ENCODE data around the gene LCE1A.

LCE1A gene

GRCh38 chr1:152870831-152871730 is 43.8 kb downstream of the LCE1A start:
- Histone ChIP-seq H3K4me1 (ENCODE audit: control insufficient read depth, insufficient read depth, low read length) (no peaks in the 10 kb centered on the region), H3K9ac (ENCODE audit: low read length) (no peak overlapping the region), H3K36me3 (ENCODE audit: control insufficient read depth, insufficient read depth, low read length, severe bottlenecking) (no peaks in the 10 kb centered on the region), H3K9me3 (ENCODE audit: control insufficient read depth, low read length) (no peaks in the 10 kb centered on the region), H3K4me3 (ENCODE audit: low read length) (no peak overlapping the region), H3K27me3 (replicated peaks; ENCODE audit: control insufficient read depth, insufficient read depth, low read length) (no peaks in the 10 kb centered on the region)
- peak; percentile 7 for DNase-seq (ENCODE audit: low read depth)

DNA sequence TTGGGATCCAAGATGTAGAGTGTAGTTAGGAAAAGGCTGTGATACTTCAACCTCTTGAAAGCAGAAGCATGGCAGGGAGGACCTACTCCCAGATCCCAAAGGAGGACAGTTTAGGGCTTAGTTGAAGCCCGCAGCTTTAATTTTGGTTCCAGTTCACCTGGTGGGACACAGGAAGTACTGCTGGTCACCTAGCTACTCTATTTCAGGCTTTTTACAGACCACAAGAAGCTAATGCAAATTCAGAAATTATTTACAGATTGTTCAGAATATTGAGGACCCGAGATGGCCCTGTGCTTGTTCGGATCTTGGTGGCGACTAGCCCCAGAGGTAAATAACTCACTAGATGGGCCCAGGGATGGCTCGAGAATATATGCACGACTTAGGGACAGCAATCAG is 44.5 kb downstream of the LCE1A start:
- no peak for DNase-seq (ENCODE audit: low read depth)
- no peaks in the 10 kb centered on the region for H3K27me3 ChIP-seq (replicated peaks; ENCODE audit: control insufficient read depth, insufficient read depth, low read length)
- H3K4me1 ChIP-seq (ENCODE audit: control insufficient read depth, insufficient read depth, low read length) = no peaks in the 10 kb centered on the region

GRCh38 chr1:152873495-152873894 is 46.2 kb downstream of the LCE1A start:
- H3K4me3 ChIP-seq (ENCODE audit: low read length) = no peak overlapping the region
- no peaks in the 10 kb centered on the region for H3K4me1 ChIP-seq (ENCODE audit: control insufficient read depth, insufficient read depth, low read length)
- no peak overlapping the region for H3K9ac ChIP-seq (ENCODE audit: low read length)
- no peaks in the 10 kb centered on the region for H3K9me3 ChIP-seq (ENCODE audit: control insufficient read depth, low read length)
- no peak for DNase-seq (ENCODE audit: low read depth)
- H3K27me3 ChIP-seq (replicated peaks; ENCODE audit: control insufficient read depth, insufficient read depth, low read length) = no peaks in the 10 kb centered on the region
- H3K36me3 ChIP-seq (ENCODE audit: control insufficient read depth, insufficient read depth, low read length, severe bottlenecking) = no peaks in the 10 kb centered on the region

More for the DNA sequence above, 44.5 kb downstream of the LCE1A start:
- Histone ChIP-seq H3K4me3 (ENCODE audit: low read length) (no peak overlapping the region), H3K9ac (ENCODE audit: low read length) (no peak overlapping the region), H3K9me3 (ENCODE audit: control insufficient read depth, low read length) (no peaks in the 10 kb centered on the region), H3K36me3 (ENCODE audit: control insufficient read depth, insufficient read depth, low read length, severe bottlenecking) (no peaks in the 10 kb centered on the region)

GRCh38 chr1:152876827-152877226 is 49.6 kb downstream of the LCE1A start:
- H3K4me3 ChIP-seq (ENCODE audit: low read length) = no peak overlapping the region
- H3K27me3 ChIP-seq (replicated peaks; ENCODE audit: control insufficient read depth, insufficient read depth, low read length) = no peaks in the 10 kb centered on the region
- no peak for DNase-seq (ENCODE audit: low read depth)
- H3K4me1 ChIP-seq (ENCODE audit: control insufficient read depth, insufficient read depth, low read length) = no peaks in the 10 kb centered on the region
- no peak overlapping the region for H3K9ac ChIP-seq (ENCODE audit: low read length)
- no peaks in the 10 kb centered on the region for H3K36me3 ChIP-seq (ENCODE audit: control insufficient read depth, insufficient read depth, low read length, severe bottlenecking)
- H3K9me3 ChIP-seq (ENCODE audit: control insufficient read depth, low read length) = no peaks in the 10 kb centered on the region
